ENCODE data around the gene CYBA.
A peak's percentile ranks its signal among the peaks of the same experiment; 100 is the strongest.

Gene CYBA

DNA sequence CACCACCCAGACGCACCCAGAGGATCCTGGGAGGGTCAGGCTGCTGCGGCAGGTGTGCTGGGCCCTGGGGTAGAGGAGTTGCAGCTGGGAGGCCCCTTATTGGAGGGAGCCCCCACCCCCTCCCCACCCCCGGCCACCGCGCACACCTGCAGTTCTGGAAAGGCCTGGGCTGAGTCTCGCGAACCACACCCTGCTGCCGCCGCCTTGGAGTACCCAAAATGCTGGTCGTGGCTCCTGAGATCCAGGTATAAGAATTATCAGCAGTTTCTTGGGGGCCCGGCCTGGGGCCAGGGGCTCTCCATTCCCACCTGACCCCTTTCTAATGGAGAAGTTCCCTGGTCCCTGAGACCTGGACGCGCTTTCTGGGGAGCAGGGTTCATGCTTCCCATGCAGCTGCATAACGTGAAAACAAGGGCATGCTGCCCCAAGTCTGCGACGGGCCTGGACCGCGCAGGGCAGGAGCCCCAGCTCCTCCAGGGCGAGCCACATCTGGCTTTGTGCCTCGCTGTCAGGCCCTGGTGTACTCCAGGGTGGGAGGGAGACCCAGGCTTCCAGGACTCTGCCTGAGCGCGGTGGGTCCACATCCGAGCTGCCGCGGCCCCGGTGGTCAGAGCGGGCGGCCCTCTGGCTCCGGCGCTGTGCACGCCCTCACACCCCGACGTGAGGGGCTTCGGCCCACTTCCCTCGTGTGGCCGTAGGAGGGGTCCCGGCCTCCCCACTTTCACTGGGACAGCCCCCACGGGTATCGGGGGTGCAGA, 42.7 kb upstream of the CYBA start:
- peaks cover 19% of the 10 kb centered on the region; the same call in 1 of the 2 replicates for H3K27me3 ChIP-seq (ENCODE audit: control insufficient read depth, insufficient read depth, low read length)
- no peak overlapping the region for H3K27ac ChIP-seq (ENCODE audit: low read depth, low read length)
- no peak overlapping the region for H3K4me3 ChIP-seq (ENCODE audit: low read depth, low read length)
- 0 out of 2 replicates have a peak, but pooled peaks cover 1% of the 10 kb centered on the region for H3K4me1 ChIP-seq (ENCODE audit: control insufficient read depth, insufficient read depth, low read length)
- no peak overlapping the region for H3K9ac ChIP-seq (ENCODE audit: low read length)
- H3K36me3 ChIP-seq (ENCODE audit: control insufficient read depth, insufficient read depth, low read length): peaks cover 22% of the 10 kb centered on the region
- no peaks in the 10 kb centered on the region for H3K9me3 ChIP-seq (ENCODE audit: control insufficient read depth, insufficient read depth, low read depth, low read length)

DNA sequence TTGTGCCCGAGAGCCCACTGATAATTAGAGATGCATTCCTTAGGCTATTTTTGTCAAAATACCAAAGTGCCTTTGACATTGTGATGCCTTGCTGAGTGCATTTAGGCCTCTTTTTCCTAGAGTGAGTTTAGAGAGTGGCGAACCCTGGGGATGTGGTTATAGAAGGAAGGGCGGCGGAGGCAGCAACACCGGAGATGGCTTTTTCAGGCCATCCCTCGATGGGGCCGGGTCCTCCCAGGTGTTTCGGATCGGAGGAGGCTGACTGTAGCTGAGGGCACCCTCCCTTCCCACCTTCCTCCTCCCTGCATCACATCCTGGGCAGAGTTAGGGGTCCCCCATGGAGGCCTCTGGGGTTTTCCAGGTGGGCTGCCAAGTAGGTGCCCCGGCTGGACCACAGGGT, 42.0 kb upstream of the CYBA start:
- peaks cover 9% of the 10 kb centered on the region; the same call in 1 of the 2 replicates for H3K4me1 ChIP-seq (ENCODE audit: control insufficient read depth, insufficient read depth, low read length)
- H3K36me3 ChIP-seq (ENCODE audit: control insufficient read depth, insufficient read depth, low read length): peaks cover 14% of the 10 kb centered on the region
- no peaks in the 10 kb centered on the region for H3K9me3 ChIP-seq (ENCODE audit: control insufficient read depth, insufficient read depth, low read depth, low read length)
- no peak overlapping the region for H3K4me3 ChIP-seq (ENCODE audit: low read depth, low read length)
- no peak overlapping the region for H3K27ac ChIP-seq (ENCODE audit: low read depth, low read length)
- H3K9ac ChIP-seq (ENCODE audit: low read length): no peak overlapping the region
- peaks cover 27% of the 10 kb centered on the region for H3K27me3 ChIP-seq (ENCODE audit: control insufficient read depth, insufficient read depth, low read length)

DNA sequence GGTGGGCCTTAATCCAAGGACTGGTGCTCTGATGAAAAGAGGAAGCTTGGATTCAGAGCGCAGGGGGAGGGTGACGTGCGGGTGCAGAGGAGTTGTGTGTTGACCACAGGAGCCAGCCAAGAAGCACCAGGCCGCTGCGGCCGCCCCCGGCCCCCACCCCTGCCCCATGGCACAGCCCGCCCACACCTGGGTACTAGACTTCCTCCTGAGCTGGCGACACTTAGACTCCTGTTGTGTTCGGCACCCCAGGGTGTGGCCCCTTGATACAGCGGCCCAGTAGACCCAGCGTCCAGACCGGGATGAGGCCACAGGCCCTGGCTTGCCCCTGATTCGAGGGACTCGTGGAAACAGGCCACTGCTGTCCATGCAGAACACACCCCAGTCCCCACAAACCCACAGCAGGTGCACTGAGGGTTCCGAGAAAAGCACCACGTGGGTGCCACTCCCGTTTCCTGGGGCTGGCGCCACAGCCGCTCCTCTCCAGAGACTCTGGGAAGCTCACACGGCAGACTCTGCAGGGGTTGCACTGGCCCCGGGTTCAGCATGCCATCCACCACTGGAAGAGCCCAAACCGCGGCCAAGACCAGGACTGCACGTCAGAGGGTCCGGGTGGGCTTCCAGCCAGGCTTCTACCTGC, 41.2 kb upstream of the CYBA start:
- Histone ChIP-seq H3K27me3 (ENCODE audit: control insufficient read depth, insufficient read depth, low read length) (peaks cover 35% of the 10 kb centered on the region), H3K36me3 (ENCODE audit: control insufficient read depth, insufficient read depth, low read length) (peaks cover 7% of the 10 kb centered on the region; the same call in 1 of the 2 replicates), H3K4me3 (ENCODE audit: low read depth, low read length) (no peak overlapping the region), H3K9ac (ENCODE audit: low read length) (no peak overlapping the region), H3K9me3 (ENCODE audit: control insufficient read depth, insufficient read depth, low read depth, low read length) (no peaks in the 10 kb centered on the region), H3K27ac (ENCODE audit: low read depth, low read length) (no peak overlapping the region), H3K4me1 (ENCODE audit: control insufficient read depth, insufficient read depth, low read length) (peaks cover 10% of the 10 kb centered on the region; the same call in 1 of the 2 replicates)

DNA sequence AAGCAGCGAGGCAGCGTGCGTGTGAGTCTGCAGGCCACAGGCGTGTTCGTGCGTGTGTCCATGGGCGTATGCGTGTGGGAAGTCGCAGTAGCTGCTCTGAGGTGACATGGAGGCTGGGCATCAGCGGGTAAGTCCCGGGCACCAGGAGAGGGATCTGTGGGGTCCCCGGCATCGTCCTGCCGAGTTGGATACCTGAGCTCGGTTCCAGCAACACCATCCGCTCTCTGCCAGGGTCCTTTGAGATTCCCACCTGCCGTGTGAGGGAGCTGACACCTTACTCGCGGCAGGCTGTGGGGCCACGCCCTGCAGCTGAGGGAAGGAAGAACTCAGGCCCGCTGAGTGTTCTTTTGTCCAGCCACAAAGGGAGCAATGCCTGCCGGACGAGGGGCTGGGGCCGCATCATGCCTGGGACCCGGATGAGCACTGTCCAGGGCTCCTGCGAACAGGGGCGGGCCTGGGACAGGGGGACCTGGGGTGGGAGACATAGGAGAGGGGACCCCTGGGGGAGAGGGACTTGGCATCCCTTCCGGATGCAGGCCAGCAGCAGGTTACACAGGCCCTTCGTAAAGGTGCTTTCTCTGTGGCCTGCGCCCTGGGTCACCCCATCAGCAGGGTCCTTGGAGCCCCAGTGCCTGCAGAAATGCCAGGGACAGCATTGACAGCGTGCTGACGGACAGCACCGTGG, 40.4 kb upstream of the CYBA start:
- peaks cover 41% of the 10 kb centered on the region for H3K27me3 ChIP-seq (ENCODE audit: control insufficient read depth, insufficient read depth, low read length)
- no peak overlapping the region for H3K9ac ChIP-seq (ENCODE audit: low read length)

DNA sequence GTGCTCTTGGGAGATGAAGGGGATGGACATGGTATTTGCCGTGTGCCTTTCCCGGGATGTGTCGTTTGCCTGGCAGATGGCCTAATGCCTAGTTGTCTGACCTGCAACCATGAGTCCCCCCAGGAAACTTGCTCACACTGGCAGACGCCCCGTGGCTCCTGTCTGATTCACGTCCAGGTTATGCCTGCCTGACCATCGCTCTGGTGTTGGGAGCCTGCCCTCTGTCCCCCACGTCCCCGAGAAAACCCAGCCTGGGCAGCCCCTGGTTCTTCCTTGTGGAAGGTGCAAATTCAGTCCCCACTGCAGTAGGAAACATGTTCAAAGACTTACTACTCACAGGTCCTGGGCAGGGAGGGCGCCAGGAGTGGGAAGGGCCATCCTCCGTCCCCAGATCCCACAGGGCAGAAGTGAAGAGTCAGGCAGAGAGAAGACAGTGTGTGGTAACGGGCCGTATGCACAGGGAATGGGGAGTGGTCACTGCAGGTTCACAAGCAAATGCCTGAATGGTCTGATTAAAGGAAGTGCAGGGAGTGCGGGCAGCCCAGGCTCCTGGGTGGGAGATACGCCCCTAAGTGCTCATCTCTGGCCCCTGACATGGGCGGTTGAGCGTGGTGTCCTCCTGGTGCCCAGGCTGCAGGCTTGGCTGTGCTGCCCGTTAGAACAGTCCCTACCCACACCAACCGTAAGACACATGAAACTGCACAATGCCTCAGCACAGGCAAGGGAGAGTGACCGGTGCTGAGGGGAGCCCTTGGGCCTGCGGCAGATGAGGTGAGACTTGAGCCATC, 39.7 kb upstream of the CYBA start:
- Histone ChIP-seq H3K27me3 (ENCODE audit: control insufficient read depth, insufficient read depth, low read length) (peaks cover 48% of the 10 kb centered on the region), H3K4me3 (ENCODE audit: low read depth, low read length) (no peak overlapping the region), H3K36me3 (ENCODE audit: control insufficient read depth, insufficient read depth, low read length) (no peaks in the 10 kb centered on the region), H3K9me3 (ENCODE audit: control insufficient read depth, insufficient read depth, low read depth, low read length) (no peaks in the 10 kb centered on the region), H3K27ac (ENCODE audit: low read depth, low read length) (no peak overlapping the region), H3K4me1 (ENCODE audit: control insufficient read depth, insufficient read depth, low read length) (peaks cover 10% of the 10 kb centered on the region; the same call in 1 of the 2 replicates), H3K9ac (ENCODE audit: low read length) (no peak overlapping the region)

More for the DNA sequence above, 40.4 kb upstream of the CYBA start:
- Histone ChIP-seq H3K9me3 (ENCODE audit: control insufficient read depth, insufficient read depth, low read depth, low read length) (no peaks in the 10 kb centered on the region), H3K4me1 (ENCODE audit: control insufficient read depth, insufficient read depth, low read length) (peaks cover 10% of the 10 kb centered on the region; the same call in 1 of the 2 replicates), H3K4me3 (ENCODE audit: low read depth, low read length) (no peak overlapping the region), H3K27ac (ENCODE audit: low read depth, low read length) (no peak overlapping the region), H3K36me3 (ENCODE audit: control insufficient read depth, insufficient read depth, low read length) (peaks cover 3% of the 10 kb centered on the region; the same call in 1 of the 2 replicates)

DNA sequence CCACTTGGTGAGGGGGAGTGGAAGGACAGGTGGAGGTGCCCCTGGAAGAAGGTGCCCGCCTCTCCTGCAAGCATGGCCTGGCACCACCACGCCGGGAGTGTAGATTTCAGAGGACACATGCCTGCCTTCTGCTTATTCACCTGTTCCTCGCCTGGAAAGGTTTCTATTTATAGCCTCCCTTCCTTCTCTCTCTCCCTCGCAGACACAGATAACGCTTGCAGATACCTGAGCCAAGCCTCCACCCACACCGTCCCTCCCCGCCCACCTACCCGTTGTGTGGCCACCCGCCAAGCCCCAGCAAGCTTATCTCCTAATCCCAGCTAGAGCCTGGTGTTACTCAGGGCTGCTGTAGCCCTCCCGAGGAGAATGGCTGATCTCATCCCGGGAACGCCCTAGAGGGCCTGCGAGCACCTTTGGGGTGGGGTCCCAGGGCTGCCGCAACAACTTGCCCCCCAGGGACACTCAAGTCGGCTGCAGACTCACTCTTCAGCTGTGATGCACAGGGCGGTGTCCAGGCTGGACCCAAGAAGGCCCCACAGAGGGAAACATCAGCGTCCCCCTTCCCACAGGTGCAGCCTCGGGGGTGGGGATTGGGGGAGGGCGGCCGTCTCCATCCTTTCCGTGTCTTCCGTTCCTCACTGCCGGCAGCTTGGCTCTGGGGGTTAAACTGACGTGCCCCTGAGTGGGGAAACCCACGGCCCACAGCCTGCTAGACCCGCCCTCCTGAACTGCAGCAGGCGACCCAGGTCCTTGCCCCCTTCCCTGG, 37.3 kb upstream of the CYBA start:
- peaks cover 18% of the 10 kb centered on the region for H3K4me1 ChIP-seq (ENCODE audit: control insufficient read depth, insufficient read depth, low read length)
- peaks cover 69% of the 10 kb centered on the region for H3K27me3 ChIP-seq (ENCODE audit: control insufficient read depth, insufficient read depth, low read length)
- no peaks in the 10 kb centered on the region for H3K9me3 ChIP-seq (ENCODE audit: control insufficient read depth, insufficient read depth, low read depth, low read length)
- no peaks in the 10 kb centered on the region for H3K36me3 ChIP-seq (ENCODE audit: control insufficient read depth, insufficient read depth, low read length)
- H3K4me3 ChIP-seq (ENCODE audit: low read depth, low read length): no peak overlapping the region
- no peak overlapping the region for H3K27ac ChIP-seq (ENCODE audit: low read depth, low read length)
- H3K9ac ChIP-seq (ENCODE audit: low read length): no peak overlapping the region

DNA sequence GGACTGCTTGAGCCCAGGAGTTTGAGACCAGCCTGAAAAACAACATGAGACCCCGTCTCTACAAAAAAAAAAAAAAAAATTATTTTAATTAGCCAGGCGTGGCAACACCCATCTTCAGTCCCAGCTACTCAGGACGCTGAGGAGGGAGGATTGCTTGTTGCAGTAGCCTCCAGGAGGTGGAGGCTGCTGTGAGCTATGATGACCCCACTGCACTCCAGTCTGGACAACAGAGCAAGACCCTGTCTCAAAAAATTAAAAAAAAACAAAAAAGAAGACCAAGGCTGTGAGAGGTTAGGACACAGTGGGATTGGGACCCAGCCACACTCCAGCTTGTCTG, 36.8 kb upstream of the CYBA start:
- peaks cover 18% of the 10 kb centered on the region for H3K4me1 ChIP-seq (ENCODE audit: control insufficient read depth, insufficient read depth, low read length)
- H3K36me3 ChIP-seq (ENCODE audit: control insufficient read depth, insufficient read depth, low read length): no peaks in the 10 kb centered on the region
- H3K9me3 ChIP-seq (ENCODE audit: control insufficient read depth, insufficient read depth, low read depth, low read length): no peaks in the 10 kb centered on the region
- H3K9ac ChIP-seq (ENCODE audit: low read length): no peak overlapping the region
- H3K4me3 ChIP-seq (ENCODE audit: low read depth, low read length): no peak overlapping the region
- H3K27me3 ChIP-seq (ENCODE audit: control insufficient read depth, insufficient read depth, low read length): peaks cover 69% of the 10 kb centered on the region
- H3K27ac ChIP-seq (ENCODE audit: low read depth, low read length): no peak overlapping the region

DNA sequence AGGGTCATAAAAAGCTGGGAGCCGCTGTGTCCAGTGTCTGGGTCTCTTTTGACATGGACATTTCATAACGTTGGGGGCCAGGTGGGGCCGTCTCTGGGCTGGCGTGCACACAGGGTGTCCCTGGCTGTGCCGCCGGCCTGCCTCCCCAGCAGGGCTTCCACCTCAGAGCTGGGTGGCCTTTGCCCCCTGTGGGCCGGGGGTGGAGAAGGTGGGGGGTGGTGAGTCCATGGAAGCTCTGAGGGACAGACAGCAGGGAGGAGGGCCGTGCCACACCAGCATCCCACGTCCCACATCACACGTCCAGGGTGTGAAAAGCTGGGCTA, 36.4 kb upstream of the CYBA start:
- Histone ChIP-seq H3K27ac (ENCODE audit: low read depth, low read length) (no peak overlapping the region), H3K36me3 (ENCODE audit: control insufficient read depth, insufficient read depth, low read length) (no peaks in the 10 kb centered on the region), H3K4me3 (ENCODE audit: low read depth, low read length) (no peak overlapping the region), H3K27me3 (ENCODE audit: control insufficient read depth, insufficient read depth, low read length) (peaks cover 69% of the 10 kb centered on the region), H3K9ac (ENCODE audit: low read length) (no peak overlapping the region), H3K9me3 (ENCODE audit: control insufficient read depth, insufficient read depth, low read depth, low read length) (no peaks in the 10 kb centered on the region), H3K4me1 (ENCODE audit: control insufficient read depth, insufficient read depth, low read length) (peaks cover 18% of the 10 kb centered on the region)

DNA sequence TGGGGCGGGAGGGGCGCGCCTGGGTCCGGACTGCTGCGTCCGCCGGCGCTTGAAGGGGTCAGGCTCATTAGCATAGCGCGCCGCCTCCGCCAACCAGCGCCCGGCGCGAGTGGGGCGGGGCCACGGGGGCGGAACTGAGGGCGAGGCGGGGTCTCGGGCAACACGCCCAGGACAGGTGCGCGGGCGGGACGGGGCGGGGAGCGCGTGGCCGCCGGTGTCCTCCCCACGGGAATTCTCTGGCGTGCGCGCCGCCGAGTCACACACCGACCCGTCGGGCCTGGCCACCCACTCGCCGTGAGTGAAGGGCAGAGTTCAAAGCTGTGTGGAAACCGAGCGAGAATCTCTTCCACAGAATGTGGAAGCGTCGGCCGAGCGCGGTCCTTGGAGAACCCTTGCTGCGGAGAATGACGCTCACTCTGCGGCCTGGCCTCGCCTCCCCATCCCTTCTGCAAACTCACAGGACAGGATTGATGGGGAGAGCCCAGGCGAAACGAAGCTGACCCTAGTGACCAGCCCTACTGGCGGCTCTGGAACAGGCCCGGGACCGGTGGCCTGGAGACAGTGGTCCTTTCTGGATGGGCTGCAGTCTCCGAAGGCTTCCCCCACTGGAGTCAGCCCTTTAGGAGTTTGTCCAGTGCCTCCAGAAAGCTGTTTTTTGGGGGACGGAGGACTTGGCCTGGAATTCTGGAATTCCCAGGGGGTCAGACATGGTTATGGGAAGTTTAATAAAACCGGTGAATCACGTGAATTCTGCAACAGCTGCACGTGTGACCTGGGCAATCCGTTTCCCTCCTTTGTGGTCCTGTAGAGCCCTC, 35.8 kb upstream of the CYBA start, which contains the start of gene SNAI3:
Gene SNAI3, minus strand, starts transcription at position 69 of the 815 bp plus-strand sequence. CDS start 101 bp downstream, outside the sequence.
- no peak within 1 kb of the TSS for H3K27ac ChIP-seq (ENCODE audit: low read depth, low read length)
- peaks cover 19% of the 10 kb centered on the region for H3K4me1 ChIP-seq (ENCODE audit: control insufficient read depth, insufficient read depth, low read length)
- H3K9ac ChIP-seq (ENCODE audit: low read length): peak within 1 kb of the TSS; percentile 25
- no peaks in the 10 kb centered on the region for H3K9me3 ChIP-seq (ENCODE audit: control insufficient read depth, insufficient read depth, low read depth, low read length)
- peak within 1 kb of the TSS; percentile 59 for H3K4me3 ChIP-seq (ENCODE audit: low read depth, low read length)
- no peaks in the 10 kb centered on the region for H3K36me3 ChIP-seq (ENCODE audit: control insufficient read depth, insufficient read depth, low read length)
- H3K27me3 ChIP-seq (ENCODE audit: control insufficient read depth, insufficient read depth, low read length): peaks cover 69% of the 10 kb centered on the region

All from HUES6 (cell line).